ENCODE data around the gene SNRPA. TPM values are rescaled to one million over a fixed set of nuclear protein-coding genes. Genes with fewer than 3 reads are reported as not detected.

Gene SNRPA
- total RNA-seq, 2 experiments from 2014 or later = 214 to 315 TPM

DNA sequence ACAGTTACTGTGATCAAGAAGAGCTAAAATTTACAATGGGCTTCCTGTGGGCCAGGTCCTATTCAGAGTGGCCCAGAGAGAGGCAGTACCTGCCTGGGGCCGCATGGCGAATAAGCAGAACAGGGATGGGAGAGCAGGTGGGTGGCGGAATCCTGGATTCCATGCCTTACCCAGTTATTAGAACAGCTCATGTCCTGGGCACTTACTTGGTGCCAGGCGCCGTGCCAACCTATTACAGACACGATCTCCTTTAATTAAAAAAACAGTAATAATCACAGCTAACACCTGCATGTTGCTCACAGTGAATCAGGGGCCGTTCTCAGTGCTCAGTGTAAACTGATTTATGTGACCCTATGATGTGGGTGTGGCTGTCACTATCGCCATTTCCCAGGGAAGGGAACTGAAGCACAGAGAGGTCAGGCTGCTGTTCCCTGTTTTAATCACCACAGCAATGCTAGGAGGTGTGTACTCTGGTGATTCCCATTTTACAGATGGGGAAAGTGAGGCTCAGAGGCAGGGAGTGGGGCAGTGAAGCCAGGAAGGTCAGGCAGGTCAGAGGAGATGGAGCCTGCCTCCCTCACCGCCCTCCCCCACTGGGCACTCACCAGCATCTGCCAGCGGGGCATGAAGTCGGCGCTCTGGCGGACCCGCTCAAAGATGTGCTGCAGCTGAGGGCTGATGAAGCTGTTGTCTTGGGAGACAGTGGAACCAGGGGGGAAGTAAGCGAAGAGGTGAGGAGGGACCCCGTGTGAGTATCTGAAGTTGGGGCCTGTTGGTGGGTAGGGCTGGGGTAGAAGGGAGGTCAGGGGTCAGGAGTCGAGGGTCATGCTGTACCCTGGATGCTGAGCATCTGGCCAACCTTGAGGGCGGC, 46.3 kb upstream of the SNRPA start:
- H4K20me1 ChIP-seq (ENCODE audit: insufficient read depth, low read length) = no peaks in the 10 kb centered on the region
- POLR2A ChIA-PET = no interaction called here
- peaks cover 50% of the 10 kb centered on the region for H3K36me3 ChIP-seq (ENCODE audit: insufficient read depth, low read length)
- H3K9me2 ChIP-seq (ENCODE audit: insufficient read depth, low read length) = no peaks in the 10 kb centered on the region
- no peak for TF ChIP-seq EZH2phosphoT487 (IDR thresholded peaks at IDR 0.05; ENCODE audit: borderline replicate concordance, low read depth, low read length)
- TF ChIP-seq, protein P1, sequence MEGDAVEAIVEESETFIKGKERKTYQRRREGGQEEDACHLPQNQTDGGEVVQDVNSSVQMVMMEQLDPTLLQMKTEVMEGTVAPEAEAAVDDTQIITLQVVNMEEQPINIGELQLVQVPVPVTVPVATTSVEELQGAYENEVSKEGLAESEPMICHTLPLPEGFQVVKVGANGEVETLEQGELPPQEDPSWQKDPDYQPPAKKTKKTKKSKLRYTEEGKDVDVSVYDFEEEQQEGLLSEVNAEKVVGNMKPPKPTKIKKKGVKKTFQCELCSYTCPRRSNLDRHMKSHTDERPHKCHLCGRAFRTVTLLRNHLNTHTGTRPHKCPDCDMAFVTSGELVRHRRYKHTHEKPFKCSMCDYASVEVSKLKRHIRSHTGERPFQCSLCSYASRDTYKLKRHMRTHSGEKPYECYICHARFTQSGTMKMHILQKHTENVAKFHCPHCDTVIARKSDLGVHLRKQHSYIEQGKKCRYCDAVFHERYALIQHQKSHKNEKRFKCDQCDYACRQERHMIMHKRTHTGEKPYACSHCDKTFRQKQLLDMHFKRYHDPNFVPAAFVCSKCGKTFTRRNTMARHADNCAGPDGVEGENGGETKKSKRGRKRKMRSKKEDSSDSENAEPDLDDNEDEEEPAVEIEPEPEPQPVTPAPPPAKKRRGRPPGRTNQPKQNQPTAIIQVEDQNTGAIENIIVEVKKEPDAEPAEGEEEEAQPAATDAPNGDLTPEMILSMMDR (conservative IDR thresholded peaks at IDR 0.05; ENCODE audit: low read length) = no peak
- no peak overlapping the region for H3K27ac ChIP-seq (ENCODE audit: low read depth, low read length, poor library complexity, severe bottlenecking)
- H3K4me2 ChIP-seq (ENCODE audit: low read length) = no peak overlapping the region
- H2AFZ ChIP-seq (ENCODE audit: low read length) = no peak overlapping the region
- intact Hi-C loops (cut with micrococcal nuclease; ENCODE audit: unreplicated experiment) = no loop called here
- H3K4me3 ChIP-seq (ENCODE audit: low read depth, low read length, poor library complexity, severe bottlenecking) = no peak overlapping the region
- no TSS peak for BruUV-seq (replicated peaks)
- CTCF ChIA-PET (ENCODE audit: unreplicated experiment) = no interaction called here
- no peaks in the 10 kb centered on the region for H3K4me1 ChIP-seq (ENCODE audit: insufficient read depth, low read length, poor library complexity, severe bottlenecking)
- H3K9me3 ChIP-seq (ENCODE audit: low read length) = no peaks in the 10 kb centered on the region
- DNase-seq (ENCODE audit: low spot score) = no peak
- H3K79me2 ChIP-seq (ENCODE audit: insufficient read depth, low read depth, low read length) = no peaks in the 10 kb centered on the region

GRCh38 chr19:40705362-40705651, 45.7 kb upstream of the SNRPA start:
- no peaks in the 10 kb centered on the region for H3K9me2 ChIP-seq (ENCODE audit: insufficient read depth, low read length)
- CTCF ChIA-PET (ENCODE audit: unreplicated experiment) = no interaction called here

More at GRCh38 chr19:40705362-40705651, 45.7 kb upstream of the SNRPA start:
- H2AFZ ChIP-seq (ENCODE audit: low read length) = no peak overlapping the region
- no peaks in the 10 kb centered on the region for H4K20me1 ChIP-seq (ENCODE audit: insufficient read depth, low read length)
- intact Hi-C loops (cut with micrococcal nuclease; ENCODE audit: unreplicated experiment) = no loop called here
- no peak overlapping the region for H3K4me3 ChIP-seq (ENCODE audit: low read depth, low read length, poor library complexity, severe bottlenecking)
- no peaks in the 10 kb centered on the region for H3K9me3 ChIP-seq (ENCODE audit: low read length)
- no peak overlapping the region for H3K4me2 ChIP-seq (ENCODE audit: low read length)
- H3K79me2 ChIP-seq (ENCODE audit: insufficient read depth, low read depth, low read length) = no peaks in the 10 kb centered on the region
- H3K4me1 ChIP-seq (ENCODE audit: insufficient read depth, low read length, poor library complexity, severe bottlenecking) = no peaks in the 10 kb centered on the region
- POLR2A ChIA-PET = no interaction called here
- H3K36me3 ChIP-seq (ENCODE audit: insufficient read depth, low read length) = peaks cover 52% of the 10 kb centered on the region
- TF ChIP-seq, protein P1 (conservative IDR thresholded peaks at IDR 0.05; ENCODE audit: low read length) = no peak
- no peak for TF ChIP-seq EZH2phosphoT487 (IDR thresholded peaks at IDR 0.05; ENCODE audit: borderline replicate concordance, low read depth, low read length)
- no TSS peak for BruUV-seq (replicated peaks)
- no peak overlapping the region for H3K27ac ChIP-seq (ENCODE audit: low read depth, low read length, poor library complexity, severe bottlenecking)
- DNase-seq (ENCODE audit: low spot score) = no peak

All from OCI-LY7 (cell line).